GM23248 (cell line): ENCODE measurements around the gene OR10H1.
"Not testable (repeated sequence)": the region's sequence is repeated elsewhere in the genome, so short reads cannot be mapped to it uniquely, and the experiment has no call there.

Experiments used
- EZH2 ChIP-seq: fragments of 200-600 bp; sonication (generic); IDR thresholded peaks from 2 replicates; pipeline ENCODE4 v1.6.1; 2018; ENCODE audit warnings: antibody characterized with exemption, mild to moderate bottlenecking; ENCODE audit not compliant: insufficient read depth, poor library complexity, severe bottlenecking
- EZH2phosphoT487 ChIP-seq: fragments of 200-600 bp; sonication (generic); IDR thresholded peaks from 2 replicates; pipeline ENCODE4 v1.6.1; 2018; ENCODE audit warnings: antibody characterized with exemption, moderate library complexity, mild to moderate bottlenecking, low read depth; ENCODE audit not compliant: insufficient read depth

GRCh38 chr19:15782896-15783295, 32.6 kb downstream of the OR10H1 start:
- not testable (repeated sequence) for TF ChIP-seq EZH2phosphoT487, EZH2
